ENCODE measurements around the gene CHRNE.
A peak's percentile ranks its signal among the peaks of the same experiment; 100 is the strongest.

The CHRNE gene

DNA sequence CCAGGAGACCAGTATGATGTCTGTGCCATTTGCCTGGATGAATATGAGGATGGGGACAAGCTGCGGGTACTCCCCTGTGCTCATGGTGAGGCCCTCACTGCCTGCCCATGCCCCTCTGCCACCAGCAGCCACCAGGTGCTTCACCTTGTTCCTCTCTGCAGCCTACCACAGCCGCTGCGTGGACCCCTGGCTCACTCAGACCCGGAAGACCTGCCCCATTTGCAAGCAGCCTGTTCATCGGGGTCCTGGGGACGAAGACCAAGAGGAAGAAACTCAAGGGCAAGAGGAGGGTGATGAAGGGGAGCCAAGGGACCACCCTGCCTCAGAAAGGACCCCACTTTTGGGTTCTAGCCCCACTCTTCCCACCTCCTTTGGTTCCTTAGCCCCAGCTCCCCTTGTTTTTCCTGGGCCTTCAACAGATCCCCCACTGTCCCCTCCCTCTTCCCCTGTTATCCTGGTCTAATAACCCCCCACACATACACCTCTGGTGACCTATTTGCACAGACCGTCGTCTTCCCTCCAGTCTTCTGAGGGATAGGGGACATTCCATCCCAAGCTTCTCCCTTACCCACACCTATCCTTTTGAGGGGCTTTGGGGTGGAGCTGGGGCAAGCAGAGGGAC lies 41.8 kb upstream of the CHRNE start:
- peak; percentile 75 for DNase-seq (ENCODE audit: low read depth)
- peak overlapping the region; percentile 81 for H3K4me3 ChIP-seq (ENCODE audit: low read depth, low read length)
- TF ChIP-seq, protein P1, sequence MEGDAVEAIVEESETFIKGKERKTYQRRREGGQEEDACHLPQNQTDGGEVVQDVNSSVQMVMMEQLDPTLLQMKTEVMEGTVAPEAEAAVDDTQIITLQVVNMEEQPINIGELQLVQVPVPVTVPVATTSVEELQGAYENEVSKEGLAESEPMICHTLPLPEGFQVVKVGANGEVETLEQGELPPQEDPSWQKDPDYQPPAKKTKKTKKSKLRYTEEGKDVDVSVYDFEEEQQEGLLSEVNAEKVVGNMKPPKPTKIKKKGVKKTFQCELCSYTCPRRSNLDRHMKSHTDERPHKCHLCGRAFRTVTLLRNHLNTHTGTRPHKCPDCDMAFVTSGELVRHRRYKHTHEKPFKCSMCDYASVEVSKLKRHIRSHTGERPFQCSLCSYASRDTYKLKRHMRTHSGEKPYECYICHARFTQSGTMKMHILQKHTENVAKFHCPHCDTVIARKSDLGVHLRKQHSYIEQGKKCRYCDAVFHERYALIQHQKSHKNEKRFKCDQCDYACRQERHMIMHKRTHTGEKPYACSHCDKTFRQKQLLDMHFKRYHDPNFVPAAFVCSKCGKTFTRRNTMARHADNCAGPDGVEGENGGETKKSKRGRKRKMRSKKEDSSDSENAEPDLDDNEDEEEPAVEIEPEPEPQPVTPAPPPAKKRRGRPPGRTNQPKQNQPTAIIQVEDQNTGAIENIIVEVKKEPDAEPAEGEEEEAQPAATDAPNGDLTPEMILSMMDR (IDR thresholded peaks at IDR 0.05; ENCODE audit: insufficient read depth, low read depth, low read length, missing control alignments), result no peak

- DNase-seq (ENCODE audit: low read depth), result peak; percentile 87
- peak overlapping the region; percentile 81 for H3K4me3 ChIP-seq (ENCODE audit: low read depth, low read length)
- TF ChIP-seq, protein P1 (IDR thresholded peaks at IDR 0.05; ENCODE audit: insufficient read depth, low read depth, low read length, missing control alignments), result no peak
Observed at GRCh38 chr17:4944163-4944553, 41.3 kb upstream of the CHRNE start.

DNA sequence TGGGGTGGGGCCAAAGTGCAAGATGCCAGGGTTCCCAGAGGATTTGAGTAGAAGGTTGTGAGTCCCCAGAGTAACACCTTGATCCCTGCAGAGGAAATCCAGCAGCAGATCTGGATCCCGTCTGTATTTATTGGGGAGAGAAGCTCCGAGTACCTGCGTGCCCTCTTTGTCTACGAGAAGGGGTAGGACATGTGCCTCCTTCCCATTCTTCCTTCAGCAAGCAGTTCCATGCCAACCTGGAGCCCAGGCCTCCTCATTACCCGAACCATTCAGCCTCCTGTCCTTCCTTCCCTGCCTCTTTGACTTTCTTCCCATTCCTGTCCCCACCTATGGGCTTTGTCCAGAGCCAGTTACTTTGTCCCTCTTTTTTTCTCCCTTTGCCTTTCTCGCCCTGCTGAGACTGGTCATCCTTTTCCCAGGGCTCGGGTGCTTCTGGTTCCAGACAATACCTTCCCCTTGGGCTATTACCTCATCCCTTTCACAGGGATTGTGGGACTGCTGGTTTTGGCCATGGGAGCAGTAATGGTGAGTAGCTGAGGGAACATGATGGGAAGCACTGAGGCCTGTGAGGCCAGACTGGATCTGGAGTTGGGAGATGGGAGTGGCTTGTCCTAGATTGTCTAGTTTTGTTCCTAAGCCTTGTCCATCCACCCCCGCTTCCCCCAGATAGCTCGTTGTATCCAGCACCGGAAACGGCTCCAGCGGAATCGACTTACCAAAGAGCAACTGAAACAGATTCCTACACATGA lies 40.0 kb upstream of the CHRNE start:
- DNase-seq (ENCODE audit: low read depth), result no peak
- no peak overlapping the region for H3K4me3 ChIP-seq (ENCODE audit: low read depth, low read length)
- TF ChIP-seq, protein P1 (IDR thresholded peaks at IDR 0.05; ENCODE audit: insufficient read depth, low read depth, low read length, missing control alignments), result no peak

DNA sequence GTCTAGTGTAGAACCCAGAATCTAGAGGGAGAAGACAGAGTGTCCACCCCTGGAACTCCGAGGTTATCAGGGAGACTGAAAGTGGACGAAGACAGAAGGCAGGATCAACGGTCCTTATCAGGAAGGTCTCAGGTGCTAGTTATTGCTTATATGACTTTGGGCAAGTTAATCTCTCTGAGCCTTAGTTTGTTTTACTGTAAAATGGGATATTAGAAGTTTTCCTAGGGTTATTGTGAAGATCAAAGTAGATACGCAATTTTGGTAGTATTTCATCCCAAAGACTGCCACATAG lies 38.4 kb upstream of the CHRNE start:
- no peak for DNase-seq (ENCODE audit: low read depth)
- TF ChIP-seq, protein P1 (IDR thresholded peaks at IDR 0.05; ENCODE audit: insufficient read depth, low read depth, low read length, missing control alignments), result no peak
- peak overlapping the region; percentile 97 for H3K4me3 ChIP-seq (ENCODE audit: low read depth, low read length)

DNA sequence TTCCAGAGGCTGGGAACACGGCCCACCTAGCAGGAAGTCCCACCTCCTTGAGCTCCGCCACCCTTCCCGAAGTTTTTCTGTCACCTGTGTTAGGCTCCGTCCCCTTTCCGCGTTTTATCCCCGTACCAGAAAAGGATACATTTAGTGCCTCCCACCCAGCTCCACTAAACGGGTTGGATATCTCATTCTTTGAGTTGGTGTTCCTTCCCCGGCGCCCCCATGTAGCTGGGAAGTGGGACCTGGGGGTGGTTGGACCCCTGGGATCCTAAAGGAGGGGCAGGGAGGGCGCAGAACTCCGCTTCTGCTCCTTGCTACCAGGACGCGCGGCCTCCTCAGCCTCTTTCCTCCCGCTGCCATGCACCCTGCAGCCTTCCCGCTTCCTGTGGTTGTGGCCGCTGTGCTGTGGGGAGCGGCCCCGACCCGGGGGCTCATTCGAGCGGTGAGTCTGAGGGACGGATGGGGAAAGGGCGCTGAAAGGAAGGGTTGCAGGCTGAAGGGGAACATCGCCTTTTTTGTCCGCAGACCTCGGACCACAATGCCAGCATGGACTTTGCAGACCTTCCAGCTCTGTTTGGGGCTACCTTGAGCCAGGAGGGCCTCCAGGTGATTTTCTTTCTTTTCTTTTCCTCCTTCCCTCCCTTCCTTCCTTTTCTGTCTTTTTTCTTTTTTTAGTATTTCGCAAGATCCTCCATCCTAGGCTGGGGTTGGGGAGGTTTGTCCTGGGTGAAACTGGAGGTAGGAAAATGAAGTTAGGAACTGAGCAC lies 37.8 kb upstream of the CHRNE start:
- peak; percentile 67 for DNase-seq (ENCODE audit: low read depth)
- H3K4me3 ChIP-seq (ENCODE audit: low read depth, low read length), result peak overlapping the region; percentile 97
- TF ChIP-seq, protein P1 (IDR thresholded peaks at IDR 0.05; ENCODE audit: insufficient read depth, low read depth, low read length, missing control alignments), result no peak

DNA sequence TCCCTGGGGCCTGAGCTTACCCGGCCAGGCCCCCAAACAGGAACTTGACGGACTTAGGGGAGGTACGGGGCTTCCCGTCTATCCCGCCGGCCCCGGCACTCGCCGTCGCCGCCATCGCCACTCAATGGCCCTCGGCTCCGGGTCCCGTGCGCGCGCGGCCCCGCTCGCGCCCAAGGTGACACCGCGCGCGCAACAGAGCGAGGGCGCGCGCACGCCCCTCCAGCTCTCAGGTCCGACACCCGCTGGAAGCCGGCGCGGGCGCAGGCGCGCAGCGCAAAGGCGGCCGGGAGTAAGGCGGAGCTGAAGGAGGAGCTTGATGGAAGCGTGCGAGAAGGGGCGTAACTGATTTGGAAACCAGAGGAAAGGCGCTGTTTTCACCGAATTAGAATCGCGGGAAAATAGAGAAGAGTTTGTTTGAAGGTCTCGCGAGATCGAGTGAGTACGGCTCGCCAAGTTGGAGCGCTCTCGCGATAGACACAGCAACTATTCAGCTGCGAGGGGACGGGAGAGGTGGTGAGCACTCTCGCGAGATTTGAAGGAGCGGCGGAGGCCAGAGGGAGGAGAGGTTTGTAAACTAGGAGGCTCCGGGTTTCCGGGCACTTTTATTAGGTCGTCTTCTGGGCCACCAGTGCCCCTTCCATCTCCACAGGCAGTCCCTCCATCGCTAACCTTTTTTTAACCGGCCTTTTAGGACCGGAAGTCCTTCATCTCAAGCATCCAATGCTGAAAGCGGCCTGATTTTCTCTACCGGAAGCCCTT lies 37.1 kb upstream of the CHRNE start, which contains the start of the genes RNF167 and SLC25A11:
RNF167 (plus strand) TSS at position 473 of the 759 bp plus-strand sequence. CDS start 642 bp downstream, outside the sequence.
SLC25A11 (minus strand) TSS at position 251 of the 759 bp plus-strand sequence; CDS start at position 115, 136 bp downstream.
- peak within 1 kb of the TSS; percentile 97 for H3K4me3 ChIP-seq (ENCODE audit: low read depth, low read length)
- TF ChIP-seq, protein P1 (IDR thresholded peaks at IDR 0.05; ENCODE audit: insufficient read depth, low read depth, low read length, missing control alignments), result no peak

More for the DNA sequence above, 37.1 kb upstream of the CHRNE start, which contains the start of the genes RNF167 and SLC25A11:
- DNase-seq (ENCODE audit: low read depth), result peak; percentile 100

All from GM12865 (cell line).